DOHH2 (cell line): ENCODE measurements around the gene COLQ.

Experiments used
- H3F3A ChIP-seq: fragments of 200-600 bp; sonication (generic), shearing (Covaris generic); 2 replicates; pipeline ENCODE4 v1.6.0; 2016; ENCODE audit warnings: antibody characterized with exemption, mild to moderate bottlenecking; ENCODE audit not compliant: control insufficient read depth, insufficient read depth
- H3K27ac ChIP-seq: fragments of 200-600 bp; sonication (generic); 2 replicates; pipeline ENCODE4 v1.5.1; 2014; ENCODE audit warnings: low read depth, mild to moderate bottlenecking, low read length, moderate library complexity
- H3K27me3 ChIP-seq: fragments of 200-600 bp; sonication (generic); 2 replicates; pipeline ENCODE4 v1.6.1; 2014; ENCODE audit warnings: mild to moderate bottlenecking, low read length, mixed read lengths; ENCODE audit not compliant: control insufficient read depth
- H3K36me3 ChIP-seq: fragments of 200-600 bp; sonication (generic); 2 replicates; pipeline ENCODE4 v1.6.1; 2014; ENCODE audit warnings: mild to moderate bottlenecking, low read length, moderate library complexity, mixed read lengths; ENCODE audit not compliant: control insufficient read depth
- H3K4me1 ChIP-seq: fragments of 200-600 bp; sonication (generic); 2 replicates; pipeline ENCODE4 v1.6.1; 2014; ENCODE audit warnings: mild to moderate bottlenecking, low read length, mixed read lengths; ENCODE audit not compliant: control insufficient read depth
- H3K4me2 ChIP-seq: fragments of 200-600 bp; sonication (generic); 2 replicates; pipeline ENCODE4 v1.6.0; 2014; ENCODE audit warnings: mild to moderate bottlenecking, low read length, moderate library complexity
- H3K4me3 ChIP-seq: fragments of 200-600 bp; sonication (generic); 2 replicates; pipeline ENCODE4 v1.5.1; 2014; ENCODE audit warnings: mild to moderate bottlenecking, low read length, mixed read lengths
- H3K79me2 ChIP-seq: fragments of 200-600 bp; sonication (generic); 2 replicates; pipeline ENCODE4 v1.6.1; 2014; ENCODE audit warnings: mild to moderate bottlenecking, low read length, mixed read lengths; ENCODE audit not compliant: control insufficient read depth
- H3K9me2 ChIP-seq: fragments of 200-600 bp; sonication (generic); replicated peaks from 2 replicates; pipeline ENCODE4 v1.6.1; 2014; ENCODE audit warnings: mild to moderate bottlenecking, low read length, mixed read lengths; ENCODE audit not compliant: control insufficient read depth
- H3K9me3 ChIP-seq: fragments of 200-600 bp; sonication (generic); 2 replicates; pipeline ENCODE4 v1.6.1; 2014; ENCODE audit warnings: antibody characterized with exemption, low read length, mixed read lengths; ENCODE audit not compliant: control insufficient read depth, insufficient read depth
- H4K20me1 ChIP-seq: fragments of 200-600 bp; sonication (generic); 2 replicates; pipeline ENCODE4 v1.6.0; 2014; ENCODE audit warnings: low read depth, mild to moderate bottlenecking, antibody characterized with exemption, low read length, moderate library complexity; ENCODE audit not compliant: control insufficient read depth, insufficient read depth
- CTCF ChIP-seq: fragments of 200-600 bp; sonication (generic); IDR thresholded peaks from one replicate; pipeline ENCODE4 v1.5.1; 2014; ENCODE audit warnings: antibody characterized with exemption, mild to moderate bottlenecking, low read depth, low read length; ENCODE audit not compliant: poor library complexity, severe bottlenecking
- EZH2phosphoT487 ChIP-seq: fragments of 200-600 bp; sonication (generic); IDR thresholded peaks from 2 replicates; pipeline ENCODE4 v1.6.1; 2017; ENCODE audit warnings: borderline replicate concordance, mild to moderate bottlenecking, antibody characterized with exemption, low read length, moderate library complexity, mixed read lengths

Gene COLQ

GRCh38 chr3:15429080-15429479, 92.4 kb downstream of the COLQ start:
- peak overlapping the region; percentile 81 for H3K4me3 ChIP-seq
- no peak overlapping the region for H3K27ac ChIP-seq
- H3K79me2 ChIP-seq, result peaks cover 72% of the 10 kb centered on the region
- no peaks in the 10 kb centered on the region for H3K9me2 ChIP-seq
- TF ChIP-seq EZH2phosphoT487 (no peak), CTCF (no peak)
- peaks cover 81% of the 10 kb centered on the region for H3K36me3 ChIP-seq
- no peaks in the 10 kb centered on the region for H3F3A ChIP-seq
- H3K9me3 ChIP-seq, result no peaks in the 10 kb centered on the region
- H3K4me1 ChIP-seq, result peaks cover 31% of the 10 kb centered on the region
- H3K27me3 ChIP-seq, result no peaks in the 10 kb centered on the region
- H3K4me2 ChIP-seq, result peak overlapping the region; percentile 98
- peaks cover 15% of the 10 kb centered on the region for H4K20me1 ChIP-seq

GRCh38 chr3:15428539-15428938, 93.0 kb downstream of the COLQ start:
- TF ChIP-seq EZH2phosphoT487 (no peak), CTCF (no peak)
- H3K9me2 ChIP-seq, result no peaks in the 10 kb centered on the region
- no peaks in the 10 kb centered on the region for H3F3A ChIP-seq
- peak overlapping the region; percentile 81 for H3K4me3 ChIP-seq
- H3K79me2 ChIP-seq, result peaks cover 72% of the 10 kb centered on the region
- peak overlapping the region; percentile 98 for H3K4me2 ChIP-seq
- peaks cover 31% of the 10 kb centered on the region for H3K4me1 ChIP-seq
- no peaks in the 10 kb centered on the region for H3K27me3 ChIP-seq
- peaks cover 77% of the 10 kb centered on the region for H3K36me3 ChIP-seq
- peaks cover 15% of the 10 kb centered on the region for H4K20me1 ChIP-seq
- H3K27ac ChIP-seq, result no peak overlapping the region
- H3K9me3 ChIP-seq, result no peaks in the 10 kb centered on the region

- Histone ChIP-seq H3K27me3 (no peaks in the 10 kb centered on the region), H4K20me1 (peaks cover 15% of the 10 kb centered on the region), H3K27ac (no peak overlapping the region), H3K36me3 (peaks cover 74% of the 10 kb centered on the region), H3K9me2 (no peaks in the 10 kb centered on the region), H3F3A (no peaks in the 10 kb centered on the region), H3K9me3 (no peaks in the 10 kb centered on the region), H3K4me2 (peak overlapping the region; percentile 98), H3K4me3 (peak overlapping the region; percentile 81), H3K4me1 (peaks cover 31% of the 10 kb centered on the region), H3K79me2 (peaks cover 72% of the 10 kb centered on the region)
- TF ChIP-seq CTCF (no peak), EZH2phosphoT487 (no peak)
Measured at GRCh38 chr3:15427981-15428380, 93.5 kb downstream of the COLQ start.
